Choroid plexus epithelial cell (primary cell): ENCODE measurements around the gene ANKRD65.
"Not testable (repeated sequence)": the region's sequence is repeated elsewhere in the genome, so short reads cannot be mapped to it uniquely, and the experiment has no call there.

Experiments
- DNase-seq: peaks from one replicate; pipeline ENCODE4 v3.0.0-alpha.2; 2010; ENCODE audit warnings: low read depth
- H3K4me3 ChIP-seq: 2 replicates; pipeline ENCODE4 v1.5.1; 2011; ENCODE audit warnings: low read depth, mild to moderate bottlenecking, control low read depth, low read length, moderate library complexity
- CTCF ChIP-seq: conservative IDR thresholded peaks from 2 replicates; pipeline ENCODE4 v1.5.1; 2011; ENCODE audit warnings: low read depth, mild to moderate bottlenecking, control low read depth, inconsistent platforms, low read length, moderate library complexity

ANKRD65 gene

GRCh38 chr1:1371746-1372711, 49.0 kb downstream of the ANKRD65 start:
- TF ChIP-seq CTCF, result peak; percentile 90
- H3K4me3 ChIP-seq, result no peak overlapping the region
- DNase-seq, result peak; percentile 49

GRCh38 chr1:1371364-1371745, 49.7 kb downstream of the ANKRD65 start:
- DNase-seq, result no peak
- TF ChIP-seq CTCF, result no peak
- no peak overlapping the region for H3K4me3 ChIP-seq

GRCh38 chr1:1370771-1371300, 50.2 kb downstream of the ANKRD65 start:
- no peak for TF ChIP-seq CTCF
- no peak for DNase-seq
- no peak overlapping the region for H3K4me3 ChIP-seq

- not testable (repeated sequence) for DNase-seq, H3K4me3 ChIP-seq
Measured at GRCh38 chr1:1370094-1370493, 51.0 kb downstream of the ANKRD65 start.
